ENCODE measurements around the gene GLS2. TPM values are rescaled to one million over a fixed set of nuclear protein-coding genes. Genes with fewer than 3 reads are reported as not detected.

GLS2 gene
- total RNA-seq, 2 donors from 2014 or later: 0.96 to 1.7 TPM

DNA sequence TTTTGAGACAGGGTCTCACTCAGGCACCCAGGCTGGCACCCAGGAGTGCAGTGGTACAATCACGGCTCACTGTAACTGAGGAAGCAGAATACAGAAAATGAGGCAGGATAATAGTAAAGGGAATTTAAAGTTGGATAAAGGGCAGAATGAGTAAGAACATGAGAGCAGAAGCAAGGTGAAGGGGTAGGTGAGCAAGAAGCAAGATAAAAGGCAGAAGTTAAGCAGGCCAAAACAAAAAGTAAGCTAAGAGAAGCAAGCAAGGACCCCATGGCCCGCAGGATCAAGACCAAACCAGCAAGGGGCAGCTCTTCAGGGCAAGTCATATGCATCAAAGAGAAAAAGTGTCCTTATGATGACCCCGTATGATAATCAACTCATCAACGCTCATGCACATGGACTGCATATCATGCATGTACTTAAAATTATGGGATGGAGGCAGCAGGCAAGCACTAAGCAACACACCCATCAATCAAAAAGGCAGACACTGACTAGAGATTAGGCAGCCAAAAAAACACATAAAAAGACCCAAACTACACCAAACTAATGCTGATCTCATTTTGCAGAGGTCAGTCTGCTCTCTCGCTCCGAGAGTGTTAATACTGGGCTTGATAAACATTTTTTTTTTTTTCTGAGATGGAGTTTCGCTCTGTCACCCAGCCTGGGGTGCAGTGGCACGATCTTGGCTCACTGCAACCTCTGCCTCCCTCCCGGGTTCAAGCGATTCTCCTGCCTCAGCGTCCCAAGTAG is 50.4 kb downstream of the GLS2 start:
- H3K9me3 ChIP-seq: no peaks in the 10 kb centered on the region
- H3K4me3 ChIP-seq: no peak overlapping the region
- no peak for DNase-seq (ENCODE audit: low spot score)
- no peaks in the 10 kb centered on the region for H3K27me3 ChIP-seq
- no peaks in the 10 kb centered on the region for H3K36me3 ChIP-seq
- TF ChIP-seq, protein P1, sequence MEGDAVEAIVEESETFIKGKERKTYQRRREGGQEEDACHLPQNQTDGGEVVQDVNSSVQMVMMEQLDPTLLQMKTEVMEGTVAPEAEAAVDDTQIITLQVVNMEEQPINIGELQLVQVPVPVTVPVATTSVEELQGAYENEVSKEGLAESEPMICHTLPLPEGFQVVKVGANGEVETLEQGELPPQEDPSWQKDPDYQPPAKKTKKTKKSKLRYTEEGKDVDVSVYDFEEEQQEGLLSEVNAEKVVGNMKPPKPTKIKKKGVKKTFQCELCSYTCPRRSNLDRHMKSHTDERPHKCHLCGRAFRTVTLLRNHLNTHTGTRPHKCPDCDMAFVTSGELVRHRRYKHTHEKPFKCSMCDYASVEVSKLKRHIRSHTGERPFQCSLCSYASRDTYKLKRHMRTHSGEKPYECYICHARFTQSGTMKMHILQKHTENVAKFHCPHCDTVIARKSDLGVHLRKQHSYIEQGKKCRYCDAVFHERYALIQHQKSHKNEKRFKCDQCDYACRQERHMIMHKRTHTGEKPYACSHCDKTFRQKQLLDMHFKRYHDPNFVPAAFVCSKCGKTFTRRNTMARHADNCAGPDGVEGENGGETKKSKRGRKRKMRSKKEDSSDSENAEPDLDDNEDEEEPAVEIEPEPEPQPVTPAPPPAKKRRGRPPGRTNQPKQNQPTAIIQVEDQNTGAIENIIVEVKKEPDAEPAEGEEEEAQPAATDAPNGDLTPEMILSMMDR (IDR thresholded peaks at IDR 0.05): no peak
- no peaks in the 10 kb centered on the region for H3K4me1 ChIP-seq
- no peak overlapping the region for H3K27ac ChIP-seq

DNA sequence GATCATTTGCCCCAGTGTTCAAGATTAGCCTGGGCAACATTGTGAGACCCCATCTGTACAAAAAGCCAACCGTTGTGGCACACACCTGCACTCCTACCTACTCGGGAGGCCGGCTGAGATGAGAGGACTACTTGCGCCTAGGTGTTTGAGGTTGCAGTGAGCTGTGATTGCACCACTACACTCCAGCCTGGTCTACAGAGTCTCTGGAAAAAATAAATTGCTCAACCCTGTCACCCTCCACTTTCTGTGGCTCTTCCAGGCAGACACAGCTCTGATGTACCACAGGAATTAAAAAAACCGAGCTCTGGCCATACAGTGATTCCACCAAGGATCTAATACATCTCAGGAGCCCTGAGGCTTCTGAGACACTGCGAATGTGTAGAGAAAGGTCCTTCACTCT is 53.1 kb downstream of the GLS2 start:
- Histone ChIP-seq H3K9me3 (no peaks in the 10 kb centered on the region), H3K4me1 (no peaks in the 10 kb centered on the region), H3K4me3 (no peak overlapping the region), H3K36me3 (no peaks in the 10 kb centered on the region), H3K27me3 (no peaks in the 10 kb centered on the region), H3K27ac (no peak overlapping the region)
- TF ChIP-seq, protein P1 (IDR thresholded peaks at IDR 0.05): no peak
- DNase-seq (ENCODE audit: low spot score): no peak

DNA sequence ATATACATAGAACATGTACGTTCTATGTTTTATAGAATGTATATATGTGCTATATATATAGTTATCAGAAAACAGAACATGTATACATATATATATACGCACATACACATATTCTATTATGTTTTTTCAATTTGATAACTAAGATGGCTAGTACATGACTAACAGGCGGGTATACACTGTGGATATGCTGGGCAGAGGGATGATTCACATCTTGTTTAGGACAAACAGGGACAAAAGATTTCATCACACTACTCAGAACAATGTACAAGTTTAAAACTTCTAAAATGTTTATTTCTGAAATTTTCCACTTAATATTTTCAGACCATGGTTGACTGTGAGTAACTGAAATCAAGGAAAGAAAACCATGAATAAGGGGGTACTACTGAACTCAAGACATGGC is 56.1 kb downstream of the GLS2 start:
- no peaks in the 10 kb centered on the region for H3K9me3 ChIP-seq
- H3K27me3 ChIP-seq: no peaks in the 10 kb centered on the region
- H3K36me3 ChIP-seq: no peaks in the 10 kb centered on the region
- H3K27ac ChIP-seq: no peak overlapping the region
- TF ChIP-seq, protein P1 (IDR thresholded peaks at IDR 0.05): no peak
- no peak overlapping the region for H3K4me3 ChIP-seq
- no peak for DNase-seq (ENCODE audit: low spot score)
- no peaks in the 10 kb centered on the region for H3K4me1 ChIP-seq

DNA sequence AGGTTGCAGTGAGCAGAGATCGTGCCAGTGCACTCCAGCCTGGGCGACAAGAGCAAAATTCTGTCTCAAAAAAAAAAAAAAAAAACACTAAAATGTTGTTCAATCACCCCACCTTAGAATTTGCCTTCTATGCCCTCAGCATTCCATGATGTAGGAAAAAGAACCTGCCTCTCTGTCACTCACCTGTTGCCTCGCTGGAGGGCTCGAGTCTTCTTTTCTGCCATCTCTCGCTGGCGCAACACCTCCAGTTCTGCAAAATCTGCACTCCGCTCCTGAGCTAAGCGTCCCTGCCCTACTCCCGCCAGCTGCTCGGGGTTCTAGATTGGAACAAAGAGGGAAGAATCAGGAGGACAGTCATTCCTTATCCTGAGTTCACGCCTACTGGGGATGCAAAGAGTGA is 56.7 kb downstream of the GLS2 start:
- TF ChIP-seq, protein P1 (IDR thresholded peaks at IDR 0.05): no peak
- DNase-seq (ENCODE audit: low spot score): no peak
- no peaks in the 10 kb centered on the region for H3K27me3 ChIP-seq
- H3K27ac ChIP-seq: no peak overlapping the region
- no peaks in the 10 kb centered on the region for H3K9me3 ChIP-seq
- H3K36me3 ChIP-seq: no peaks in the 10 kb centered on the region
- no peak overlapping the region for H3K4me3 ChIP-seq
- H3K4me1 ChIP-seq: no peaks in the 10 kb centered on the region

DNA sequence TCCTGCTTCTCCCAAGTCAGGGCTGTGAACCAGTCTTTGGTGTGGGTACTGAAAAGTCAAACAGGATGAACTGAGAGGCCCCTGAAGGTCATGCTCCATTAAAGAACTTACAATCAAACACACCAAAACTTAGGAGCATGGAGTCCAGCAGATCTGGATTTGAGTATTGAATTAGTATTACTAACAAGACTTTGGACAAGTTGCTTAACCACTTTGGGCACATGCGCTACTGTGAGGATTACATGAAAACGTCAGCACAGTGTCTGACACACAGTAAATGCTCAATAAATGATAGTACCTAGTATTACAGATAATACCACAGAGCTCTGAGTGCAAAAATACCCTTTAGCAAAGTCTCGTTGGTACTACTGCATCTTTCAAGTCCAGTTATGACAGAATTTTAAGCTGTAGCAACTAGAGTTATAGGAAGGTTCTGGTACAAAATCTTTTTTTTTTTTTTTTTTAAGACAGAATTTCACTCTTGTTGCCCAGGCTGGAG is 62.0 kb downstream of the GLS2 start:
- TF ChIP-seq, protein P1 (IDR thresholded peaks at IDR 0.05): no peak
- H3K4me3 ChIP-seq: no peak overlapping the region

DNA sequence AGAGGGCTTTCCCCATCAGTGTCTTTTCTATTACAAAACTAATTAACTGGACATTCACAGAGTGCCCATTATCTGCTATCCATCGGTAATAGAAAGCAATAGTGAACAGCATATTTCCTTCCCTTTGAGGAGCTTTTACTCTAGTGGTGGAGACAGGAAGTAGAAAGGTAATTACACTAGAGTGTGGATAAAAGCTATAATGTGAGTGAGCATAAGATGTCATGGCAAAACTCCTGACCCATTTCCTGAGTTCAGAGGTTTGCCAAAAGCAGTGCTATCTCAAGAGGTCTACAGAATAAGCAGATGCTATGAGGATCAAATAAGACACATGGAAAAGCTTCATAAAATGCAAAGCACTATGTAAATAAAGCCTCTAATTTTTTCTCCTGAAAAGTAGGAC is 62.8 kb downstream of the GLS2 start:
- TF ChIP-seq, protein P1 (IDR thresholded peaks at IDR 0.05): no peak
- no peak for DNase-seq (ENCODE audit: low spot score)
- H3K4me1 ChIP-seq: no peaks in the 10 kb centered on the region
- no peak overlapping the region for H3K4me3 ChIP-seq
- no peaks in the 10 kb centered on the region for H3K27me3 ChIP-seq
- H3K27ac ChIP-seq: no peak overlapping the region
- H3K36me3 ChIP-seq: no peaks in the 10 kb centered on the region
- no peaks in the 10 kb centered on the region for H3K9me3 ChIP-seq

More for the DNA sequence above, 62.0 kb downstream of the GLS2 start:
- no peak overlapping the region for H3K27ac ChIP-seq
- no peak for DNase-seq (ENCODE audit: low spot score)
- H3K9me3 ChIP-seq: no peaks in the 10 kb centered on the region
- H3K36me3 ChIP-seq: no peaks in the 10 kb centered on the region
- no peaks in the 10 kb centered on the region for H3K27me3 ChIP-seq
- no peaks in the 10 kb centered on the region for H3K4me1 ChIP-seq

Measured in right atrium auricular region (tissue), 2 donors.